Measurements from ENCODE around the gene NTHL1.

Gene NTHL1

GRCh38 chr16:2028620-2029220 lies 18.9 kb downstream of the NTHL1 start:
- H3K27me3 ChIP-seq (ENCODE audit: low read depth): no peaks in the 10 kb centered on the region
- H3K9me3 ChIP-seq: no peaks in the 10 kb centered on the region
- no peak overlapping the region for H3K4me3 ChIP-seq
- no peak for DNase-seq (ENCODE audit: low spot score in 2 of 2)
- H3K4me1 ChIP-seq: peaks cover 3% of the 10 kb centered on the region; the same call in 1 of the 2 replicates
- in situ Hi-C loops (cut with MboI; ENCODE audit: low sequenced_read_pairs): no loop called here
- H3K36me3 ChIP-seq (replicated peaks): 0 out of 2 replicates have a peak, but pooled peaks cover 4% of the 10 kb centered on the region

GRCh38 chr16:2028146-2028545 lies 19.5 kb downstream of the NTHL1 start:
- in situ Hi-C loops (cut with MboI; ENCODE audit: low sequenced_read_pairs): no loop called here
- Histone ChIP-seq H3K4me3 (peak overlapping the region; percentile 44), H3K36me3 (replicated peaks) (0 out of 2 replicates have a peak, but pooled peaks cover 4% of the 10 kb centered on the region), H3K27me3 (ENCODE audit: low read depth) (no peaks in the 10 kb centered on the region), H3K9me3 (no peaks in the 10 kb centered on the region), H3K4me1 (peaks cover 8% of the 10 kb centered on the region)
- no peak for DNase-seq (ENCODE audit: low spot score in 2 of 2)

- H3K9me3 ChIP-seq: no peaks in the 10 kb centered on the region
- in situ Hi-C loops (cut with MboI; ENCODE audit: low sequenced_read_pairs): no loop called here
- peak overlapping the region; percentile 44 for H3K4me3 ChIP-seq
- no peaks in the 10 kb centered on the region for H3K27me3 ChIP-seq (ENCODE audit: low read depth)
- DNase-seq (ENCODE audit: low spot score in 2 of 2): peak in 1 of 2 experiments; percentile 57
- H3K4me1 ChIP-seq: peaks cover 14% of the 10 kb centered on the region
- 0 out of 2 replicates have a peak, but pooled peaks cover 4% of the 10 kb centered on the region for H3K36me3 ChIP-seq (replicated peaks)
Observed at GRCh38 chr16:2027024-2028010, 20.3 kb downstream of the NTHL1 start.

GRCh38 chr16:2026461-2027023 lies 21.1 kb downstream of the NTHL1 start, which contains the start of gene NHERF2:
NHERF2 (plus strand) TSS chr16:2026902; CDS start chr16:2027006, 104 bp downstream.
- peak within 1 kb of the TSS; percentile 44 for H3K4me3 ChIP-seq
- in situ Hi-C loops (cut with MboI; ENCODE audit: low sequenced_read_pairs): no loop called here

GRCh38 chr16:2025878-2026460 lies 21.7 kb downstream of the NTHL1 start:
- no peaks in the 10 kb centered on the region for H3K27me3 ChIP-seq (ENCODE audit: low read depth)
- H3K4me1 ChIP-seq: peaks cover 14% of the 10 kb centered on the region
- 0 out of 2 replicates have a peak, but pooled peaks cover 4% of the 10 kb centered on the region for H3K36me3 ChIP-seq (replicated peaks)
- no peak for DNase-seq (ENCODE audit: low spot score in 2 of 2)
- peak overlapping the region; percentile 26 for H3K4me3 ChIP-seq
- H3K9me3 ChIP-seq: no peaks in the 10 kb centered on the region
- in situ Hi-C loops (cut with MboI; ENCODE audit: low sequenced_read_pairs): no loop called here

More at GRCh38 chr16:2026461-2027023, 21.1 kb downstream of the NTHL1 start, which contains the start of gene NHERF2:
- peak in 1 of 2 experiments; percentile 60 for DNase-seq (ENCODE audit: low spot score in 2 of 2)
- Histone ChIP-seq H3K36me3 (replicated peaks) (0 out of 2 replicates have a peak, but pooled peaks cover 4% of the 10 kb centered on the region), H3K9me3 (no peaks in the 10 kb centered on the region), H3K4me1 (peaks cover 14% of the 10 kb centered on the region), H3K27me3 (ENCODE audit: low read depth) (no peaks in the 10 kb centered on the region)

- Histone ChIP-seq H3K36me3 (replicated peaks) (0 out of 2 replicates have a peak, but pooled peaks cover 4% of the 10 kb centered on the region), H3K9me3 (no peaks in the 10 kb centered on the region), H3K4me3 (no peak overlapping the region), H3K4me1 (peaks cover 17% of the 10 kb centered on the region), H3K27me3 (ENCODE audit: low read depth) (peaks cover 5% of the 10 kb centered on the region; the same call in 1 of the 2 replicates)
- in situ Hi-C loops (cut with MboI; ENCODE audit: low sequenced_read_pairs): no loop called here
- DNase-seq (ENCODE audit: low spot score in 2 of 2): no peak
Observed at GRCh38 chr16:2025251-2025650, 22.4 kb downstream of the NTHL1 start.

GRCh38 chr16:2024032-2024420 lies 23.6 kb downstream of the NTHL1 start:
- no peak for DNase-seq (ENCODE audit: low spot score in 2 of 2)
- peaks cover 17% of the 10 kb centered on the region for H3K4me1 ChIP-seq
- peaks cover 10% of the 10 kb centered on the region; the same call in 1 of the 2 replicates for H3K27me3 ChIP-seq (ENCODE audit: low read depth)
- in situ Hi-C loops (cut with MboI; ENCODE audit: low sequenced_read_pairs): loop anchor here (5.0 kb wide), 1 partner anchor 118 kb away; no protein-coding TSS in a partner anchor
- H3K9me3 ChIP-seq: no peaks in the 10 kb centered on the region
- H3K4me3 ChIP-seq: no peak overlapping the region
- no peaks in the 10 kb centered on the region for H3K36me3 ChIP-seq (replicated peaks)

GRCh38 chr16:2023092-2024031 lies 24.3 kb downstream of the NTHL1 start:
- H3K4me3 ChIP-seq: peak overlapping the region; percentile 11
- peaks cover 17% of the 10 kb centered on the region for H3K4me1 ChIP-seq
- DNase-seq (ENCODE audit: low spot score in 2 of 2): peak; percentile 74 to 95
- peaks cover 10% of the 10 kb centered on the region; the same call in 1 of the 2 replicates for H3K27me3 ChIP-seq (ENCODE audit: low read depth)
- in situ Hi-C loops (cut with MboI; ENCODE audit: low sequenced_read_pairs): loop anchor here (5.0 kb wide), 1 partner anchor 119 kb away; no protein-coding TSS in a partner anchor
- H3K36me3 ChIP-seq (replicated peaks): no peaks in the 10 kb centered on the region
- no peaks in the 10 kb centered on the region for H3K9me3 ChIP-seq

GRCh38 chr16:2022723-2023091 lies 24.9 kb downstream of the NTHL1 start:
- Histone ChIP-seq H3K27me3 (ENCODE audit: low read depth) (peaks cover 10% of the 10 kb centered on the region; the same call in 1 of the 2 replicates), H3K36me3 (replicated peaks) (no peaks in the 10 kb centered on the region), H3K4me1 (peaks cover 14% of the 10 kb centered on the region), H3K4me3 (peak overlapping the region; percentile 11; the same call in 1 of the 2 replicates), H3K9me3 (no peaks in the 10 kb centered on the region)
- in situ Hi-C loops (cut with MboI; ENCODE audit: low sequenced_read_pairs): loop anchor here (5.0 kb wide), 1 partner anchor 120 kb away; no protein-coding TSS in a partner anchor
- peak; percentile 42 to 78 for DNase-seq (ENCODE audit: low spot score in 2 of 2)

- peak overlapping the region; percentile 33 for H3K4me3 ChIP-seq
- in situ Hi-C loops (cut with MboI; ENCODE audit: low sequenced_read_pairs): loop anchor here (5.0 kb wide), 1 partner anchor 122 kb away; no protein-coding TSS in a partner anchor
- peaks cover 10% of the 10 kb centered on the region; the same call in 1 of the 2 replicates for H3K27me3 ChIP-seq (ENCODE audit: low read depth)
- DNase-seq (ENCODE audit: low spot score in 2 of 2): peak in 1 of 2 experiments; percentile 52
- H3K9me3 ChIP-seq: no peaks in the 10 kb centered on the region
- peaks cover 21% of the 10 kb centered on the region for H3K4me1 ChIP-seq
- no peaks in the 10 kb centered on the region for H3K36me3 ChIP-seq (replicated peaks)
Observed at GRCh38 chr16:2019921-2020831, 27.5 kb downstream of the NTHL1 start.

GRCh38 chr16:2019518-2019920 lies 28.1 kb downstream of the NTHL1 start, which contains the start of gene NPW:
NPW (plus strand) TSS chr16:2019785.
- in situ Hi-C loops (cut with MboI; ENCODE audit: low sequenced_read_pairs): no loop called here
- peak within 1 kb of the TSS; percentile 33 for H3K4me3 ChIP-seq
- peak in 1 of 2 experiments; percentile 65 for DNase-seq (ENCODE audit: low spot score in 2 of 2)
- H3K9me3 ChIP-seq: no peaks in the 10 kb centered on the region
- H3K4me1 ChIP-seq: peaks cover 23% of the 10 kb centered on the region
- H3K36me3 ChIP-seq (replicated peaks): no peaks in the 10 kb centered on the region
- peaks cover 10% of the 10 kb centered on the region; the same call in 1 of the 2 replicates for H3K27me3 ChIP-seq (ENCODE audit: low read depth)

Measured in HAP-1 (cell line).